GM19240 (cell line): Measurements from ENCODE around the gene XG.

ENCODE experiments used
- DNase-seq: peaks from one replicate; pipeline ENCODE4 v3.0.0; 2011; ENCODE audit warnings: low spot score; ENCODE audit not compliant: insufficient read length

XG gene

DNA sequence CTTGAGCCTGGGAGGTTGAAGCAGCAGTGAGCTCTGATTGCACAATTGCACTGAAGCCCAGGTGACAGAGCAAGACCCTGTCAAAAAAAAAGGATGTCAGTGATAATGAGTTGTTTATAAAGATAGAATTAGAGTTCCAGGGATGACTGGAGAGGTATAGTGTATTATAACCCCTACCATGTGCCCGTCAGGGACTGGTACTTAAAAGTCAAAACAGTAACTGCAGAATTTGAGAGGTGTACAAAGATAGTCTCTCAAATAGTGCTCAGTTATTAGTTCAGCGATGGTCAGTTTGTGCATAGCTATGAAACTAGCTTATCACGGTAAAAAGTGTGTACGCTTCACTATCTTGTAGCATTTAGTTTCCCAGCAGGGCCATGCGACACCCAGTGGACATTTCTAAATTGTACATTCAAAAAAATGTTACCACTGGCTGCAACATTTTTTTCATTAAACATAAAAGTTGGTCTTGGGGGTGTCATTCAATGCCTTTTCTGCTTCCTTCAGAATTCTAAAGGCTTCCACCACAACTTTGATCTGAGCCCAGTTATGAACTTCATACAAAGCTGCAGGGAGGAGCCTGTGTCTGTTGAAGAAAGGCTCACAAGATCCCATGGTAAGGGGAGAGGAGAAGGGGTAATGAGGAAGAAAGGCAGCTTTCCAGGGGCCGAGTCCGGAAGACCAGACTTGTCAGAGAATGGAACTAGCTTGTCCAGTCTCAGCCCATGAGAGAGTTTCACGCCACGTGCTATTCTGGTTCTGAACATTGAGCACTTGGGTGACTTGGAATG is 67.7 kb downstream of the XG start:
- DNase-seq, result no peak

GRCh38 chrX:2820136-2820771 is 68.4 kb downstream of the XG start:
- no peak for DNase-seq

GRCh38 chrX:2823795-2824386 is 72.1 kb downstream of the XG start:
- no peak for DNase-seq

DNA sequence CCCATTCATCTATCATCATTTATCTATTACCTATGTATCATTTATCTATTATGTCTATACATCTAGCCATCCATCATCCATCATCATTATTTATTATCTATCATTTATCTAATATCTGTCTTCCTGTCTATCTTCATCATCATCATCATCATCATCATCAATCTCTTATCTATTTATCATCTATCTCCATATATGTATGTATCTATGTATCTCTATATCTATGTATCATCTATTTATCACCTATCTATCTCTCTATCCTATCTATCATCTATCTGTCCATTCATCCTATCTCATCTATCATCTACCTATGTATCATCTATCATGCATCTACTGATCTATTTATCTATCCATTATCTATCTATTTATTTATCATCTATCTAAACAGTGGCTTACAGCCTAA is 73.0 kb downstream of the XG start:
- no peak for DNase-seq

GRCh38 chrX:2828344-2828958 is 76.6 kb downstream of the XG start, which contains the start of gene GYG2:
Gene GYG2 (plus strand): TSS chrX:2828930. CDS start chrX:2830189, 1,259 bp downstream.
- DNase-seq, result no peak

- DNase-seq, result no peak
Observed at GRCh38 chrX:2828959-2829411, 77.1 kb downstream of the XG start.

DNA sequence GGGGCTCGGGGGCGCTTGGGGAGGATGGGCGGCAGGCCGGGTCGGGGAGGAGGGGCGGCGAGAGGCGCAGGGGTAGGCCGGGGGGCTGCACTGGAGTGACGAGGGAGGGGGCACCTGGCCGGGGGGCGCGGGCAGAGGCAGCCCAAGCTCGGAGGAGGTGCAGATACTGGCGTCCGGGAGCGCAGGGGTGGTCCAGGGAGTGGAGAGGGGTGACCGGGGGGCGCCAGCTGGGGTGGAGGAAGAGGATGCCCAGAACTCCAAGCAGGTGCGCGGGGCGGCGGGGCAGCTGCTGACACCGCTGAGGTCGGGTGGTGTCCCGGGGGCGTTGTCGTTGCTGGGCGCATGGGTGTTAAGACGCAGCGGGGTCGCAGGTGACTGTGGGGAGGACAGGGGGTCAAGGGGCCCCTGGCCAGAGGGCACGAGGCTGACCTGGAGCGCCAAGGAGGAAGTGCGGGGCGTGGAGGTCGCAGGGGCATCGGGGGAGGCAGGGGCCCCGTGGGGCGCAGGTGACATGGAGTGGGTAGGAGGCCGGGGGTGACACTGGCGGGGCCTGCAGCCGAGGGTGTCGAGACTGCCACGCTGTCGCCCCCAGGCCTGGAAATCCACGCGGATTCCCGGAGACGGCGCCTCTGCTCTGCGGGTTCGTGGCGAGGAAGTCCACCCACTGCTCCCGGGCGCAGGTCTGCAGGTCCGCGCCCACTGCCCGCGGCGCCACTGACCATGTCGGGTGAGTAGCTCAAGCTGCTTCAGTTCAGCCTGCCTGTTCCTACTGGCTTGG is 77.8 kb downstream of the XG start:
- DNase-seq, result no peak

- DNase-seq, result no peak
Observed at GRCh38 chrX:2831471-2832228, 79.8 kb downstream of the XG start.

GRCh38 chrX:2837961-2838360 is 86.1 kb downstream of the XG start:
- DNase-seq, result no peak

DNA sequence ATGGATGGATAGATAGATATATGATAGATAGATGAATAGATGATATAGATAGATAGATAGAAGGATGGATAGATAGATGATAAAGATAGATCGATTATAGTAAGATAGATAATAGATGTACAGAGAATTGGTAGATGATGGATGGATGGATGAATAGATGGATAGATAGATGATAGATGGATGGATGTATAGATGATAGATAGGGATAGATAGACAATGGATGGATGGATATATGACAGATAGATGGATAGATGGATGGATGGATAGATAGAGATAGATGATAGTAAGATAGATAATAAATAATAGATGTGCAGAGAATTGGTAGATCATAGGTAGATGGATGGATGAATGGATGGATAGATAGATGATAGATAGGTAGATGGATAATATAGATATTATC is 89.1 kb downstream of the XG start:
- DNase-seq, result no peak

GRCh38 chrX:2841537-2841936 is 89.7 kb downstream of the XG start:
- no peak for DNase-seq

- no peak for DNase-seq
Observed at GRCh38 chrX:2846992-2847391, 95.2 kb downstream of the XG start.

- no peak for DNase-seq
Observed at GRCh38 chrX:2848871-2849301, 97.0 kb downstream of the XG start.

- no peak for DNase-seq
Observed at GRCh38 chrX:2854918-2855317, 103.1 kb downstream of the XG start.

- no peak for DNase-seq
Observed at GRCh38 chrX:2855761-2856160, 103.9 kb downstream of the XG start.

GRCh38 chrX:2857566-2857965 is 105.7 kb downstream of the XG start:
- no peak for DNase-seq

GRCh38 chrX:2859197-2859797 is 107.5 kb downstream of the XG start:
- DNase-seq, result no peak

GRCh38 chrX:2862404-2862803 is 110.6 kb downstream of the XG start:
- DNase-seq, result no peak

DNA sequence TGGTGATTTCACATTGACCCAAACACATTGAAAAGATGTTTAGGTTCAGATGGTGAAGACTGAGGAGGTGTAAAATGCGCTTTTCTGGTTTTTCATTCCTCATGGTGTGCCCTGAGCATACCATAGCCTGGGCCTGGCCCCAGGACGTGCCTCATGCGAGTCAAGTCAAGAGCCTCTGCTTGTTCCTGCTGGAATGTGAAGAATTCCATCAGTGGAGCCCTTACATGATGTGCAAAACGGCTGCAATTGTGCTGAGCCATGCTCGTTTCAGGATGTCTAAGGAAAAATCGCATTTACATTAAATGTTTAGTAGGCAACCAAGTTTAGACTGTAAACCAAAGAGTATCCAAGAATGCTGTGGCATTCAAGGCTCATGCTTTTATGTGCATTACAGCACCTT is 111.8 kb downstream of the XG start:
- no peak for DNase-seq
